NCI-H446 (cell line): ENCODE measurements around the gene CTNNBIP1.

Experiments used
- DNase-seq, 2 experiments: peaks; one replicate each; lab custom pipeline; 2025; lab: John Stamatoyannopoulos, UW

CTNNBIP1 gene

GRCh38 chr1:9904596-9904995 lies 5.5 kb downstream of the CTNNBIP1 start:
- no peak for DNase-seq

DNA sequence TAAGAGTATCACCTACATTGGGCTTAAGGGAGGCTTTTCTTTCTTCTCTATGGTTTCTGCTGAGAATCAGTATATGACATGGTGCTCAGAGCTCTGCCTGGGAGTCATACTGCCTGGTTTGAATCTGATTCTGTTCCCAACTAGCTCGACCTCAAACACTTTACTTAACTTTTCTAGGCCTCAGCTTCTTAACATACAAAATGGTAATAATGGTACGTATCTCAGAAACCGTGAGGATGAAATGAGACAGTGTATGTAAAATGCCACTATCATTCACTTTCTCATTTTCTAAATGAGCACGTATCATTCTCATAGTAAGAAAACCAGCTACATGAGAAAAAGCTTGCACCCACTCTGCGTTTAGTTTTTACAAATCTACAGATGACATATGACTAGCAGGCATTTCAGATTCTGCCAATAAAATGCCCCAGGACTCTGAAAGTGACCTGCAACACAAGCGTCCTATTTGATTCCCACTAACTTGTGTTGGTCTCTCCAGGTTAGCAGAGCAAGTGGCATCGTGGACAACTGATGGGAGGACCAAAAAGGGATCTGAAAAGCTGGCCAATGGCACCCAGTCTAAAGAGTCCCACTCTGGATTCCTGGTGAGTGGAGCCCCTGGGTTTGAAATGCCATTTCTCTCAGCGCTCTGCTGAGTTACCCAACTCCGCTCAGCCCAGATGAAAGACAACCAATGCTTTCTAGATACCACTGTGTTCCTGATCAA lies 6.1 kb downstream of the CTNNBIP1 start:
- no peak for DNase-seq

DNA sequence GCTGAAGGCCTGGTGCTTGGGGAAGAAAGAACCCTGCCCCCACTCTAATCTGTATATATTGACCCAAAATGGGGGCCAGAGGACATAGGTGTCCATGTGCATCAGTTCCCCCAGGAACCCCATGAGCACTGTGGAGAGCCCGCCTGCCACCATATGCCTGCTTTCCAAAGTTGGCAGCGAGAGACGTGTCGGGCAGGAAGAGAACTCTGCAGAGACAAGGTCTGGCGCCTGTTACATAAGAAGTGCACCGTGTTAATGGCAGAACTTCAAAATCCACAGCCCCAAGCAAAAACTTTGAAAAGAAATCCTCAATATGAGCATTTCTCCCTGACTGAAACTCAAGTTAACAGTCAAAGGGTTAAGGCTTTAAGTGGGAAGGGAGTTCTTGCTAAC lies 8.0 kb downstream of the CTNNBIP1 start:
- DNase-seq = peak in 1 of 2 experiments; percentile 69

DNA sequence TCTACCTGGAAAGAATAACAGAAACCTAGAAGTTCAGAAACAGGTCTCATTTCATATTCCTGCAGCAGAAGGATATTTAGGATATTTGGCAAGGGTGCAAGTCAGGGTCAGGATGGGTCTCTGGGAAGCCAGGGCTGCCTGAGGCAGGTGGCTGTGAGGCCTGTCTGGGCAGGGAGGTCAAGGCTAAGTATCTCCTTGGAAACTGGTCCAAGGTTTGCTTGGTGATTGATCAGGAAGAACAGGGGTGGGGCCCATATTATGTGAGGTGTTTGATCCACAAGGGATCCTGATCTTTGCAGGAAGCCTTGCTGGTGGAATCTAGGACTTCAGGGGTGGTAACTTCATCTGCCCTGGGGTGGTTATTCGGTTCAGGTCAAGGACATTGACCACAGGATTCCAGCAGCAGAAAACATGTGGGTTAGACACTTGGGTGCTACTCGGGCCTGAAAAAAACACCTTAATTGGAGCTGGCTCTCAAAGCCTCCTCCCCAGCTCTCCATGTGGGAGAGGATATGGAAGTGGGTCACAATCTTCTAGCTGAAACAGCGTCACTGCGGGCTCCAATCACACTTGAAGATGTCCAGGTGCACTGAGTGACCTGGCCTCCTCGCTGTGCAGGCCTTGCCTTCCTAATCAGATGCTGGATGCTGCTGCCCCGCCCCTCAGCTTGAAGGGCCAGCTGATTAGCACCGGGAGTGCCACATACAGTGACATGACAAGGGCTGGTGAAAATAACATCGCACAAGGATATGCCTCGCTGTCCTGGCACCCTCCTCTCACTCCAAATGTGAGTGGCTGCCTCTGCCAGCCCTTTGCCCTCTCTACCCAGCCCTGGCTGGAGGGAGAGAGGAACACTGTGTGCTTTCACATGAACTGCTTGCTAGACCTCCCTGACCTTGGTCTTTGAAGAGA lies 8.7 kb downstream of the CTNNBIP1 start:
- peak in 1 of 2 experiments; percentile 45 for DNase-seq

GRCh38 chr1:9900142-9901043 lies 9.7 kb downstream of the CTNNBIP1 start:
- no peak for DNase-seq

- no peak for DNase-seq
Measured at GRCh38 chr1:9894115-9894514, 16.0 kb downstream of the CTNNBIP1 start.

DNA sequence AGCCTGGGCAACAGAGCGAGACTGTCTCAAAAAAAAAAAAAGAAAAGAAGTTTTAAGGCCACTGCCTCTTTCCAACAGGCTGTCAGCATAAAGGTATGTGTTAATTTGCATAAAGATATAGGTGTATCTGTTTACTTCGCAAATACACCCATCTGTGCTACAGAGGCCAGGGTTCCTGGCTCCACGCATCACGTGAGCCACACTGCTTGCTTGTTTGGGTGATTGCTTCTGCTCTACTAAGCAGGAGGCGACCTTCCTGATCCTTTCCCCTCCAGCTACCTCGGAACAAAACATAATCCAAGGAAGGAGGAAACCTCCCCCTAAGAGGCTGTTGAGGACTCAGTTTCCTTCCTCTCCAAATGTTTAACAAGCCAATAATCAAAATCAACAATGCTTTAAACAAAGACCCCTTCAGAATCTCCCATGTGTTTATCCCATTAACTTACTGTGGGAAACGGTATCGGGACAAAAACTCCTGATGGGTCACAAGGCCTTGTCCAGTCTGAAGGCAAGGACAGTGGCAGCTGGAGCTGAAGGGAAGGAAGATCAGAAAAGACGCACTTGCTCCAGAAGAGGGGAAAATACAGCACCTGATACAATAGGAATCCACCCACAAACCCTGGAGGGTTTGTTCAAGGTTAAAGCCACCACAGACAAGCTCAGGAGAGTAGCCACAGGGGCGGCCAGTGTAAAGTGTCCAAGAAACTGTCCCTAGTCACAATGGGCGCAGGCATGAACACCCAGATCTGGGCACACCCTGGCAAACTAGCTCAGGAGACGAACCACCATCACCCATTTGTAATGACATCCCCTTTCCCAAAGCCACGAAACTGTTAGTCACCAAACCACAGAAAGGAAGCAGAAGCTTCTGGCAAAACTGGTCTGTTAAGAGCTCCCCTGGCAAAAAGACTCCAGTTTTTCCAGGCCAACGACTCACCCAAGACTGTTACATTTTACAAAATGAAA lies 17.2 kb downstream of the CTNNBIP1 start:
- no peak for DNase-seq

DNA sequence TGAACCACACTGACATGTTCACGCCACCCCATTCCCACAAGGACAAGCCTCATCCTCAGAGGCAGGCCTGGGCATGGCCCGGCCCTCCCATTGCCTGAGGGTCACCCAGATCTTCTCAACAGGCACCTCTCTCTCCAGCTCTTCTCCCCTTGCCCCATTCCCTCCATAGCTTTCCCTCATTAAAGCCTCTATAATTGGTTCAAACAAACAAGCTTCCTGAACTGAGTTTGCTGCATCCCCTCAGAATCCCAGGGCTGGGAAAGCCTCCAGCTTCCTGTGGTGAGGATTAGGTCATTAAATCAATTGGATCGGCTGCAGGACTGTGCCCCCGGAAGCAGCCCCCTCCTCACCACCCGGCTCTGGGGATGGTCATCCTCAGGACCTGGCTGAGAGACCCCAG lies 18.9 kb downstream of the CTNNBIP1 start:
- DNase-seq = peak; percentile 54 to 61

- peak; percentile 31 to 69 for DNase-seq
Measured at GRCh38 chr1:9890224-9890731, 19.8 kb downstream of the CTNNBIP1 start.

DNA sequence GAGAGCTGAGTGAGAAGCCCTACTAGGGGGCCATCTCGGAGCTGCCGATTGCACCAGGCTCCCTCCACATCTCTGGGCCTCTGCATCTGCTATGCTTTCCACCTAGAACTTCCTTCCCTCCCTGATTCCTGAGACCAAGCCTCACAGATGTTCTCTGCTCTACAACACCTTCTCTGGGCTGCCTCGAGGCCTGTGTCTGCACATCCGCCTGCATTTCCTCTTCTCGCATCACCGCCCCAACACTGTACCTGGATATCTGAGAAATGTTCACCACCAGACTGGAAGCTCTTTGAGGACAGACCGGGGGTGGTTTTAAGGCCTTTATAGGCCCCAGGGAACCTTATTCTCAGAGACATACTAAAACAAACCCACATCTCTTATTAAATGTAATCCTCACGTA lies 20.7 kb downstream of the CTNNBIP1 start:
- DNase-seq = no peak

DNA sequence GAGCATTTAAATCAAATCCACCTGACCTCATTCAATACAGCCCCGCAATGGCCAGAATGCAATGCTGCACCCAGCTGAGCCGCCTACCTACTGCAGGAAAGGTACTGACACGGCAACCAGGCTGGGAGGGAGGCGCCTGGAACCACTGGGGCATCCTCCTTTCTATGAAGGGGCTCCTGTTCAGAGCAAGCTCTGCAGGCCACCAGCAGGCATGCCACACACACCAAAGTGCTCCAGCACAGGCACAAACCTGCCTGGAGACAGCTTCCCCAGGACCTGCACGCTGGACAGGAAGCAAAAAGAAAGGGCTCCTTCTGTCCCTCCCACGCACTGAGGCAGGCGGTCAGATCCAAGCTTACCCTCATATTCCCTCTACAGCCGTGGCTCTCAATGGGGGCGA lies 21.2 kb downstream of the CTNNBIP1 start:
- no peak for DNase-seq

- DNase-seq = no peak
Measured at GRCh38 chr1:9887070-9887469, 23.0 kb downstream of the CTNNBIP1 start.

DNA sequence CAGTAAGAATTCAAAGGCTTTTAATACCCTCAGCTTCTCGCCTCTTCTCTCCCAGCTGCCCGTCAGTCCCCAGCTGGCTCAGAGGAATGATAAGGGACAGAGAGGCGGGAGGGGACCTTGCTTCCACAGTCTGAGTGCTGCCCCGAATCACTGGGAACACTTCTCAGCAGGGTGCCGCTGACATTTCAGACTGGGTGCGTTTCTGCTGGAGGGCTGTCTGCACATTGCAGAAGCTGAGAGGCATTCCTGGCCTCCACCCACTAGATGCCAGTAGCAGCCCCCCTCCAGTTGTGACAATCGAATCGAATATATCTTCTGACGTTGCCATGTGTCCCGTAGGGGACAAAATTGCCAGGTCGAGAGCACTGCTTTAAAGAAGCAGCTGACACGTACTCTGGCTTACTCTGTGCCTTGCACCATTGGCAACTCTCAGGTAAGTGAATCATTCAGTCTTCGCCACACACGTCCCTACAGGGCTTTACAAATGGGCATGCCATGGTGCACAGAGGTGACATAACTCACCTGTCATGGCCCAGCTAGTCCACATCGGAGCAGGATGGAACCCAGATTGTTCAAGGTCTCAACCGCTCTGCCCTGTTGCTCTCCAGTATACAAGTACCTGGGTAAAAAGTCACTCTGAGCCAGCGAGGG lies 23.9 kb downstream of the CTNNBIP1 start:
- DNase-seq = no peak

GRCh38 chr1:9884805-9885204 lies 25.3 kb downstream of the CTNNBIP1 start:
- DNase-seq = no peak

- DNase-seq = peak in 1 of 2 experiments; percentile 25
Measured at GRCh38 chr1:9883585-9884449, 26.3 kb downstream of the CTNNBIP1 start.

GRCh38 chr1:9882945-9883303 lies 27.1 kb downstream of the CTNNBIP1 start:
- DNase-seq = no peak

DNA sequence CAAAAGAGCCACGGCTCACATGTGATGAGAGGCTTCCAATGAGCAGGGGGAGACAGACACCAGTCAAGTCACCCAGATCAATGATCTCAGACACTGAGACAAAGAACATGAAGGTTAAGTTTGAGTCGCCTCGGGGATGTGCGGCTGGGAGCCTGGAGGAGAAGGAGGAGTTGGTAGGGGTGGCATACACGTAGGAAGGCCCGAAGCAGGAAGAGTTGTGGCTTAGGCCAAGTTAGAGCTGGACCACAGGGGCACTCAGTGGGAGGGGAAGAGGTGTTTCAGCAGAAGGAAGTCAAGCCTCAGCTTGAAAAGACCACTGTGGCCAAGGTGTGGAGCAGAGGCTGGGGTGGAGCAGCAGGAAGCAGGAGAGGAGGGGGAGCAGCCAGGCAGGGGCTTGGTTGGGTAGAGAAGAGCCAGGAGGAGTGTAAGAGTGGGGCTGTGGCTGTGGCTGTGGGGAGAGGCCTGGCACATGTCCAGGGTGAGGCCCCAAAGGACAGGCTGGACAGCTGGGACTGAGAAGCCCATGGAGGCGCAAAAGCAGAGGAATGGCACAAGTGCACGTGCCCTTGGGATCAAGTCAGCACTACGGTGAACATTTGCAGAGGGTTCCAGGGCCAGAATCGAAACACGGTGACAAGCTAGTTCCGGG lies 27.6 kb downstream of the CTNNBIP1 start:
- no peak for DNase-seq

DNA sequence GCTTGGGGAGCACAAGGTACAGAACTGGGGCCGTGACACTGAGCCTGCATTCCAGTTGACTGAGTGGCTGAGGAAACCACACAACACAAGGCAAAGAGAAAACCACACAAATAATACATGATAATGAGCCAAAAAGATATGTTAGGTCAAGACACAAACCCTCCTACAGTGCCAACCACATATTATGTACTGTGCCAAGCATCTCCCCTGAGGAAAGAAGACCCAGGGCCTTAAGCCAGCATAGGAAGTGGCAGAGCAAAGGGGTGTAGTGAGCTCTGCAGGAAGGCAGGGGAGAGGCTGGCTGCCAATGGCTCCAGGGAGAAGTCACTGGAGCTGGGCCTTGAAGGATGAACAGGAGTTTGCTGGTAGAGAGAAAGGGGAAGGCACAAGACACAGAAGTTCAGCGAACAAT lies 28.2 kb downstream of the CTNNBIP1 start:
- peak in 1 of 2 experiments; percentile 56 for DNase-seq

GRCh38 chr1:9878404-9878803 lies 31.7 kb downstream of the CTNNBIP1 start:
- DNase-seq = no peak
